Activated T-helper 1 cell treated with anti-CD3 and anti-CD28 coated beads, Interleukin-2, amount 50 U/mL, for 16 hours (primary cell): Measurements from ENCODE around the gene YWHAE.
"Not testable (repeated sequence)": the region's sequence is repeated elsewhere in the genome, so short reads cannot be mapped to it uniquely, and the experiment has no call there.

Experiments
- DNase-seq, 2 donors: peaks; one replicate each; pipeline ENCODE4 v3.0.0-alpha.2; 2020; ENCODE audit warnings: low read depth in 1 of 2, low spot score in 1 of 2

Gene YWHAE

GRCh38 chr17:1331708-1332107, 68.3 kb downstream of the YWHAE start:
- DNase-seq: no peak

GRCh38 chr17:1329745-1330343, 70.2 kb downstream of the YWHAE start:
- DNase-seq: no peak

- DNase-seq: no peak
These were observed 71.6 kb downstream of the YWHAE start for GRCh38 chr17:1328437-1328836.

- no peak for DNase-seq
These were observed 74.3 kb downstream of the YWHAE start for GRCh38 chr17:1325766-1326165.

GRCh38 chr17:1324201-1324771, 75.7 kb downstream of the YWHAE start:
- DNase-seq: no peak

GRCh38 chr17:1323336-1323735, 76.7 kb downstream of the YWHAE start:
- no peak for DNase-seq

- DNase-seq: no peak
These were observed 77.5 kb downstream of the YWHAE start for GRCh38 chr17:1322480-1322879.

- no peak for DNase-seq
These were observed 78.0 kb downstream of the YWHAE start for GRCh38 chr17:1322014-1322428.

GRCh38 chr17:1315891-1316403, 84.1 kb downstream of the YWHAE start:
- DNase-seq: no peak

- no peak for DNase-seq
These were observed 84.6 kb downstream of the YWHAE start for GRCh38 chr17:1315409-1315808.

- DNase-seq: no peak
These were observed 86.6 kb downstream of the YWHAE start for GRCh38 chr17:1313270-1314005.

- DNase-seq: no peak
These were observed 87.7 kb downstream of the YWHAE start for GRCh38 chr17:1312261-1312870.

GRCh38 chr17:1307829-1308228, 92.2 kb downstream of the YWHAE start:
- DNase-seq: not testable (repeated sequence)

- DNase-seq: no peak
These were observed 95.0 kb downstream of the YWHAE start for GRCh38 chr17:1304962-1305563.

- DNase-seq: no peak
These were observed 95.5 kb downstream of the YWHAE start for GRCh38 chr17:1304522-1304921.

- DNase-seq: no peak
These were observed 97.3 kb downstream of the YWHAE start for GRCh38 chr17:1302761-1303160.

GRCh38 chr17:1301546-1301945, 98.5 kb downstream of the YWHAE start:
- DNase-seq: no peak

GRCh38 chr17:1300371-1300905, 99.6 kb downstream of the YWHAE start:
- no peak for DNase-seq

GRCh38 chr17:1299552-1300370, 100.3 kb downstream of the YWHAE start:
- DNase-seq: no peak

- peak; percentile 14 to 23 for DNase-seq
These were observed 101.4 kb downstream of the YWHAE start for GRCh38 chr17:1298606-1299005.
